ENCODE measurements around the gene CHN2.
"Not testable (repeated sequence)": the region's sequence is repeated elsewhere in the genome, so short reads cannot be mapped to it uniquely, and the experiment has no call there.

Gene CHN2

DNA sequence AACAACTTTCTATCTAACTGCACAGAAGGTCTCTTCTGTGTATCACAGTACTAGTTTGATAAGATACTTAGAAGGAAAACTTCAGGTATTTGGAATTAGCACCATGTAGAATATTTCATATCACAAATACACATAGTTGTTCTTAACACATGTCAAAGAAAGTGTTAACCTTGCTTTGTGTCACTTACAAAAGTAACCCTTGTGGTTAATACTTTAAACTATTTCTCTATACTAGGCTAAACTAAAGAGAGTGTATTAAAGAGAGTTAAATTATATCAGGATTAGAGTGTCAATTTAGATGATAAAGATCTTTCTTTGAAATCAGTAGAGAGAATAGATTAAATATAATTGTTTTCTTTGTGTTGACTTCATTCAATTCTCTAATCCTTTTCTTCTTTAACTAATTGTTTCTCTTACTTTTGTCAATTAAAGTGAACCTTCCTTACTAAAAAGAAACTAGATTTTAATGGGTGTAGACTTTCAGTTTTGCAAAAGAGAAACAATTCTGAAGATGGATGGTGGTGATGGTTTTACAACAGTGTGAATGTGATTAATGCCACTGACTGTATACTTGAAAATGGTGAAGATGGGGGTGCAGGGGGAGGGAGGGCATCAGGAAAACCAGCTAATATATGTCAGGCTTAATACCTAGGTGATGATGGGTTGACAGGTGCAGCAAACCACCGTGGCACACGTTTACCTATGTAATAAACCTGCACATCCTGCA is 67.8 kb downstream of the CHN2 start:
- DNase-seq: no peak

DNA sequence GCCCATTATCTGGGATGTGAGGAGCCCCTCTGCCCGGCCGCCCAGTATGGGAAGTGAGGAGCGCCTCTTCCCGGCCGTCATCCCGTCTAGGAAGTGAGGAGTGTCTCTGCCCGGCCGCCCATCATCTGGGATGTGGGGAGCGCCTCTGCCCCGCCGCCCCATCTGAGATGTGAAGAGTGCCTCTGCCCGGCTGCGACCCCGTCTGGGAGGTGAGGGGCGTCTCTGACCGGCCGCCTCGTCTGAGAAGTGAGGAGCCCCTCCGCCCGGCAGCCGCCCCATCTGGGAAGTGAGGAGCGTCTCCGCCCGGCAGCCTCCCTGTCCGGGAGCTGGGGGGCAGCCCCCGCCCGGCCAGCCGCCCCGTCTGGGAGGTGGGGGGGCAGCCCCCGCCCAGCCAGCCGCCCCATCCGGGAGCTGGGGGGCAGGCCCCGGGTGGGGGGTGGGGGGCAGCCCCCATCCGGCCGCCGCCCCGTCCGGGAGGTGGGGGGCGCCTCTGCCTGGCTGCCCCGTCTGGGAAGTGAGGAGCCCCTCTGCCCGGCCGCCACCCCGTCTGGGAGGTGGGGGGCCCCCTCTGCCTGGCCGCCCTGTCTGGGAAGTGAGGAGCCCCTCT is 69.1 kb downstream of the CHN2 start:
- DNase-seq: not testable (repeated sequence)

DNA sequence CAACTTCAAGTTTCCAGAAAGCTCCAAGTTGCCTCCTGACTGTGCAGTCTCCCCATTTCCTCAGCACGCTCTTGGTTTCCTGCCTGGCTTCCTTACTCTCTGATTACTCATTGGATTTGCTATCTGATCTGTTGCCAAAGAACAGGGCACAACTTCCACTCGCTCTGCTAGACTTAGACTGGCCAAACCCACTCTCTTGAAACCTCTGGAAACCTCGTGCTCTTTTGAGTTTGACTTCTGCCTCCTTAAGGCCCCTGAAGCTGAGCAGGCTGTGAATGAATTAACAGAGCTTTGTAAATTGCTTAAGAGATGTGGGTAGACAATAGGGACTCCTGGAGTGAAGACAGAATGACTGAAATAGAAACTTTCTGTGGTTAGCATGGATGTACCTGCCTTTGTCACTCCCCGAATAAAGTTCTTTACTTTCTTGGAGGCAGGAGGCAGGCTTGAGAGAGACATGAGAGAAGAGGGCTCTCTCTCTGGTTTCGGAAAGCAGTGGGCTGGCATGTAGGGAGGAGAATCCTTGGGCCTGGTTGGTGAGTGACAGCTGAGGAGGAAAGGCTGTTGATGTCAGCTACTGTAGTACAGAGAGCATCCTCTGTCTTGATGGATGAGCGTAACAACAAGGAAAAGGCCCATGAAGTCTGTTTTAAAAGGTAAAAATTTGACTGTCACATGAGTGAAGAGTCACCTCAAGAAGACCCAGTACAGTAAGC is 70.8 kb downstream of the CHN2 start:
- DNase-seq: no peak

DNA sequence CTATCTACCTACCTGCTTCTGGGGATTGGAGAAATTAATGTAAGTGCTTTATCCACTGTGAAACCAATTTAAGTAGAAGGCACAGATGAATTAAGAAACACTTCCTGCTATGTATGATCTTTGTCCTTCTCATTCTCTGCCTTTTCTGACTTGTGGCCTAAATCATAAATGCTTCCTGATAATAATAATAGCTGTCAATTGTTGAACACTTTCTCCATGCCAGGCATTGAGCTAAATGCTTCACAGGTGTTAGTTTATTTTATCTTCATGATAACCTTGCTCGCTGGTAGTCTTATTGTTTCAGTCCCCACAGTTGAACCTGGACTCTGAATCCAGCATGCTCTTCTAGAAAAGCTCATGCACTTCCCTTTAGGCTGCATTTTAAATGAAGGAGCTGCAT is 75.4 kb downstream of the CHN2 start:
- no peak for DNase-seq

DNA sequence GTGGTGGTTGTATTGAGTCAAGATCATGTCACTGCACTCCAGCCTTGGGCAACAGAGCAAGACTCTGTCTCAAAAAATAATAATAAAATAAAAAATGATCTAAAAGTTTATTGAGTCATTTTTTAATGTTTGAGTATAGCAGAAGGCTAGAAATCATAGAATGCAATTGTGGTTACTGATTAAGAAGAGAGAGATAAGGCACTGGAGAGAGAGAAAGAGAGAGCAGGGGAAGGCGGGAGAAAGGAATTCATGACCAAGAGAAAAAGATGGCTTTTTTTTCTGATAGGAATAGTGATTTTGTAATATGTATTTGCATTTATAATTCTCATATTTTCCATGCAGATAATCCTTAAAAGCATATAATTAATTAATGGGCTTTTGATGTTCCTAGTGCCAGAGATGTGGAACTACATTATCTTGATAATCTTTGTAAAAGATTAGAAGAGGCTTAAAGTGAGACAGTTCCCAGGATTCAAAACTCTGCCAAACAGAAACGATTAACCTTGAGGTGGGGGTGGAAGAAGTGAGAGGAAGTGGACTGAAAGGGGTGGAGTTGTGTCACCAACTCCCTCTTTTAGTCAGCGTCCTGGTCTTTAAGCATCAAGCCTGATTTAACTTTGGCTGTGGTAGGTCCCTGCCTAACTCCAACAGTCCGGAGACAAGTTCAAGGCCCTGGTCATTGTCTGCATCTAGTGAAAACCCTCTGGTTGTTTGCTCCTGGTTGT is 76.2 kb downstream of the CHN2 start:
- no peak for DNase-seq

DNA sequence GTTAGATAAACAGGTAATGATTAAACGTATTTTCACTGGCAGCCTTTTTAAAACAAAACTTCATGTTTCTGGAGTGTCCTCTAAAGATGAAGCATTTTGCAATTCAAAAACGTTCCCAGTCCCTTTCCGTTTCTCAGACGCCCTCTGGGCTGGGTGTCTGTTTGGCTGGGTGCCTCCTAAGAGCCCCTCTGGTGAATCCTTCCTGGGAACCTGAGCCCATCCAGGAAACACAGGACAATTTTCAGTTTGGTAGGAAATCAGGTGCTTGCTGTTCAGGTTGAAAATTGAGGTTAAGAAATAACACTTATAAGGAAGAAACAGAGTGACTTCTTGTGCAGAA is 76.7 kb downstream of the CHN2 start:
- DNase-seq: no peak

DNA sequence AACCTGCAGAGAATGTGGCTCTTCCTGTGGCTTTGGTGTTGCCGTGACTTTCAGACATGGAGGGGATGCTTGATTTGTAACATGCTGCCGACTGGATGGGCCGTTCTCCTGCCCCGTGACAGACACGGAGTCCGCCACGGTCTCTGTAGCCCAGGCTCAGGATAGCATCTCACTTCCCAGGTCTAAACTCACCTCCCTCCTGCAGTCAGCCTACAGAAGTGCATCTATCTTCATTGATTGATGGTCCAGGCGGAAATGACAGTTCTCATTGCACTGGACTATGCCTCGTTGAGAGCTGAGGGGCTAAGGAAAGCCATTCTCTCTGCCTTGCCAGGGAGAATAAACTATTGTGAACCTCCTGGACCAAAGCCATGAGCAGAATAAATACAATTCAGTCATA is 77.5 kb downstream of the CHN2 start:
- DNase-seq: no peak

DNA sequence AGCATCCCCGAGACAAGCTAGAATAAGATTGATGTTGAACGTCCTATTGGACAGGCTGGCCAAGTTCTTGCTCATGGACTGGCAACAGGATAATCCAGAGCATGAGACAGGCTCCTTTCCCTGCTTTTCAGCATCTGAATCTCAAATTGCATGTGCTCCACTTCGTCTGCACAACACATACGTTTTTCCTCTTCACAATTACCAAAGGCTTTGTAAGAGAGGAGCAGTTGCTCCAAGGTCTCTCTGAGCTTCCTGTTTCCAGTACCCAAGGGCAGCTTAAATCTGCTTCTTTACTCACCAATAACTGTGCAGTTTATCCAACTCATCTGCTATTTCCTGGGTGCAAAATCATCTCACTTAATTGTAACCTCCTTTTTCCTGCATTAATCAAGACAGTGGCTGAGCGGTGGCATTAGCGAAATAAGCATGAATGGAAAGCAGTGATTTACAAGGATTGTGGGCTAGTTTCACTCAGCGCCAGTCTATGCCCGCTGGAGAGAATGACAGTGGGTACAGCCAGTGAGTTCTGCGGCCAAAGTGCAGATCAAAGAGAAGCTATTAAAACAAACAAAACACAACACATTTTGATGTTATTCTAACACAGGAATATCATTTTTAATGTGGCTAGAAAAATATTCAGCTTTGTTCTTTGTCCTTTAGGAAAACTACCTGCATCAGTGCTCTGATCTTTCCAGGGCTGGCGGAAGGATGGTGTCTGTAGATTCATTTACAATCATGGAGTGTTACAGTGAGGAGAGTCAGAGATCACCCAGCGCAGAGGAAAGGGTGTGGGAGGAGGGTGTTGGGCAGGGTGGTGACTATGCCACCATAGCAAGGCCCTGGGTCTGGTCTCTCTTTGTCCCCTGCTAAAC is 79.8 kb downstream of the CHN2 start:
- DNase-seq: no peak

DNA sequence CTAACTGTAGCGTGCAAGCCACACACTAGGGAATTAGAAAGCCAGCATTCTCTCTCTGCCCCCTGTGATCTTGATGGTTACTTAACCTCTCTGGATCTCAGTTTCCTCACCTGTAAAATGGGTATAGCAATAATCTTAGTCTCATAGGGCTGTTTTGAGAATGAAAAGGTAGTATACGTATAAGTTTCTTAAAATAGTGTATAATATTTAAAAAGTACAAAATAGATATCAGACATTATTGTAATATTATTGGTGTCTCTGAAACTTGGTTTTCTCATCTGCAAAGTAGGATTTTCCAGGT is 80.4 kb downstream of the CHN2 start:
- DNase-seq: no peak

DNA sequence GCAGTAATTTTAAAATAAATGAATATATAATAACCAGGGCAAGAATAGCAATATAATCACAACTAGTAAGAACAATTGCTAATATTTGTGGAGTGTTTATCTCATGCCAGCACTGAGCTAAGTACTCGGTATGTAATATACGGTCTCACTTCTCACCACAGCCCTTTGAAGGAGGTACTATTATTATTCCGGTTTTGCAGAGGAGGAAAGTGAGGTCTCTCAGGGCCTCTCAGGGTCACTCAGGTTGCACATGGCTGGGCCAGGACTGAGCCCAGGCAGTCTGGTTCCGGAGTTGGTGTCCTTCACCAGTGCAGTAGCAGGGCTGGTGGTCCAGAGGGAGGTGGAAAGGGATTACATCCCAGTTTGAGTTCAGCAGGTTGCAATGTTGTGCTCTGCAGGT is 80.9 kb downstream of the CHN2 start:
- DNase-seq: no peak

DNA sequence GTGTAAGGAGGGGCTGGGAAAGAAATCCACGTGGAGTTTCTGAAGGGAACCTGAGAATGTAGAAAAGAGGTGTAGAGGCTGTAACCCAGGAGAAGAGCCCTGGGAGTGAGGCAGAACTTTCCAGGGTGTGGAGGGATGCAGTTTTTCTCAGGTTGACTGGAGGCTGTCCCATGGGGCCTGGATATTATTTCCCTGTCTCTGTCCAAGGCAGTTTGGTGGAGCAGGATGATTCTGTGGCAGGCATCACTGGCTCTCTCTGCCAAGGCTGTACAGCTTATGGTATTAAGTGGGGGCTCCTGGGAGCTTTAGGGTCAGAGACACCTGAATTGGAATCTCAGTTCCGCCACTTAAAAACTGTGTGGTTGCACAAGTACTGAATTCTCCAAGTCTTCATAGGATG is 81.6 kb downstream of the CHN2 start:
- DNase-seq: no peak

DNA sequence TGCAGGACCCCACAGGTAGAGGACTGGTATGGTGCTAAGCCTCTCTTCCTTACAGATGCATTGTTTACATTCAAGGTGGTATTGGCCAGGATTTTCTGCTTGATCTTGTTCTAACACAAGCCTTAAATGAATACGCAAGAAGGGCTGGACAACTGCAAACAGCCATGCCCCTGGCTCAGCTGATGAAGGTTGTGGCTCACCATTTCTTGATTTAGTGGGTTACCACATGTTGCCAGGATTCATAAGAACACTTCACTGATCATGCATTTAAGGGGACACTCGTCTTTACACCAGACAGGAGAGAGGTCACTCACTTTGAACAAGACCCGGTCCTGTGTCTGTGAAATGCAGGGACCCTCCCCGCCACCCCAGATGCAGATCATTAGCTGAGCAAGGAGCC is 82.2 kb downstream of the CHN2 start:
- no peak for DNase-seq

DNA sequence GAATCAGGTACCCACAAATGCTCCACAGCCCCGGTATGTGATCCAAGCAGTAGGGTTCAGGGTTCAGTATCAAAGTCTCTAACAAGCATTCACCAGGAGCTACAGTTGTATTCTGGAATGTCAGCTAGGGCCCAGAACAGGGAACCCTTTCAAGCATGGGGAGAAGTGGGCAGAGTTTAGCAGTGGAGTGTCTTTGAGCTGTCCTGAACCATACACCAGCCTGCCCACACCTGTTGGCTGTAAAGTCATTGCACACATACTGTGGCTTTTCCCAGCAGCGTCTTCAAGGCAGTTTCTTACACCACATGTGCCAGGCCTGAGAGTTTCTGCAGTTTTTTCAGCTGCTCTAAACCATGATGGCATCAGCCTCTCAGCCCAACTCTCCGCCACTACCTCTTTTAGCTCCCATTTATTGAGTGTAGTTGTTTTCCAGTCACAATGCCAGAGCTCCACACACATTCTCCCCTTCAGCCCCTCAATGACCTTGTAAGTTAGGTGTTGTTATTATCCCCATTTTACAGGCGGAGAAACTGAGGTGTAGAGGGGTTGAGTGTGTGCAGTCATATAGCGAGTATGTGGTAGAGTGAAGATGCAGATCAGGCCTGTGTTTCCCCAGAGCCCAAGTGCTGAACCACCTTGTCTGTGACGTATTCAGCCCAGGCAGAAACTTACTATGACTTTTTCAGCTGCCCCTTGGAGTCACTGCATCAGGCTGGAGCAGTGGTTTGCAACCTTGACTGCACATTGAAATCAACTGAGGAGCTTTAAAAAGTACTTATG is 83.1 kb downstream of the CHN2 start:
- no peak for DNase-seq

DNA sequence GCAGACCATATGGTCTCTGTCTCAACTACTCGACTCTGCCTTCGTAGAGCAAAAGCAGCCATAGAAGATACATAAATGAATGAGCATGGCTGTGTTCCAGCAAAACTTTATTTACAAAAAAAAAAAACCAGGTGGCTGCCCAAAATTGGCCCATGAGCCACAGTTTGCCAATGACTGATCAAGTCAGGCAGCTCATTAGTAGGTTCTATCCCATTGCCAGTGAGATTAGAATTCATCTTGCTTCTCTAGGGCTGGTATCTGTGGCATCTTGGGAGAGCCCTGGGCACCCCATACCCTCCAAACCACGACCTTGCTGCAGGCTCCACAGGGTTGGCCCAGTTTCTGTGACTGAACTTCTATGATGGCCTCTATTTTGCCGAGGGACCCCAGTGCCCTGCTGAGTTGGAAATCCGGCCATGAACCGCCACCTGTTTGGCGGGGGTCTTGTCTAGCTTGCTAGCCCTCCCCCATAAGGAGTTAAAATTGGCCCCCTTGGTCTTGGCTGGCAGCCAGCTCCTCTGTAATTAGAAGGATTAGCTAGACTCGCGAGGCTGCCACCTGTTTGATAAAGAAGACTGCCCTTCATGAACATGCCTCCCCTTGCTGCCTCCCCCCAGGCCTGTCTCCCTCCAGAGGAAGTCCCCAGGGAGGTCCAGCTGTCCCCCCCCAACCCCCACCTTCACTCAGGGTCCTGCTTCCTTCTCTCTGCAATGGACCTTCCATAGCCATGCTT is 83.9 kb downstream of the CHN2 start:
- no peak for DNase-seq

DNA sequence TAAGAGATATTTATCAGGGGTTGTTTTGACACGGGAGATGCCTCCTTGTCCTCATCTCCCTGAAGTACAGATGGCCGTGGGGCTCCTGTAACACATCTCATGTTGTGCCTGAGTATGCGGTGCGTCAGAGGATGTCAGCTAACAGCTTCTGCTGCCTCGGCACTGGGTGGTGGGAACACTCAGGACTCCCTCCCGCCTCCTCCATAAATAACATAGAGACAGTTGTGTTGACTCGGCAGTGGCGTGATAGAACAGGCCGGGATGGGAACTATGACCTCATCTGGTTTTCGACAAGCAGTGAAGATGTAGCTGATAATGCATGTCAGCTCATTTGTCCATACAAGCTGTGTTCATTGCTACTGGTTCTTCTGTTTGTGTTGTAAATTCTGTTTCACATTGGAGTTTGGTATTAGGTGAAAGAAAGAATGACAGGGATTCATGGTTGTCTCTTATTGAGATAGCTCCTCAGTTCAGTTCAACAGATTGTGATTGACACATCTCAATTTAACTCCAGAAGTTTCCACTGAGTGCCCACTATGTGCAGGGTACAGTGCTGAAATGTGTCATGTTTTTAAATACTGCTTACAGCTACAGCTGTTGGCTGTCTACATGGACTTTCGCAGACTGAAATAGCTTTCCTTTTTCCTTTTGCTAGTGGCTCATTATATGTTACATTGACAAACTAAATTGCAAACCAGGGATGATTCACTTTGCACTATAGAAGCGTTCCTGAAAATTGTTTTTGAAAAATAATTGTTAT is 87.4 kb downstream of the CHN2 start:
- peak; percentile 96 for DNase-seq

DNA sequence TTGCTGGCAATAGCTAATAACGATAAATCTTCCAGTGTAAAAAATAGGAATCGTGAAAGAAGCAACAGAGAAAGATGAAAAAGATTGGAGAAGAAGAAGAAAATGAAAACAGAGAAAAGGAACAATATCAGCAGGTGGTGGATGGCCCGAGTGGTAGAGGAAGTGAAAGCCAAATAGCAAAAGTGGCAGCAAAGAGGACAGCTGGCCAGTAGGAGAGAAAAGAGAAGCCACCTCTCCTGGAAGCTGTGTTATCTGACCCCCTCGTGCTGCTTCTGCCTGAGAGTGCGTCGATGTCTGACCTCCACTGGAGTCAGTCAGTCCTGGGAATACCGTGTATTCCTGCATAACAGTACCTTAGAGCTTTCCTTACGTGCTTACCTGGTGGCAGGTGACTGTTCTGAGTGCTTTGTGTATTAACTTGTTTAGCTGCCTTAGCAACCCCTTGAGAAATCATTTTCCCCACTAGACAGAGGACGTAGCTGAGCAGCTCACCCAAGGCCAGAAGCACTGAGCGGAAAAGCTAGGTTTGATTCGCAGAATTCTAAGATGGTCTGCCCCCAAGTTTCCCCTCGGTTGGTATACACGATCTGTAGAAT is 88.3 kb downstream of the CHN2 start:
- no peak for DNase-seq

DNA sequence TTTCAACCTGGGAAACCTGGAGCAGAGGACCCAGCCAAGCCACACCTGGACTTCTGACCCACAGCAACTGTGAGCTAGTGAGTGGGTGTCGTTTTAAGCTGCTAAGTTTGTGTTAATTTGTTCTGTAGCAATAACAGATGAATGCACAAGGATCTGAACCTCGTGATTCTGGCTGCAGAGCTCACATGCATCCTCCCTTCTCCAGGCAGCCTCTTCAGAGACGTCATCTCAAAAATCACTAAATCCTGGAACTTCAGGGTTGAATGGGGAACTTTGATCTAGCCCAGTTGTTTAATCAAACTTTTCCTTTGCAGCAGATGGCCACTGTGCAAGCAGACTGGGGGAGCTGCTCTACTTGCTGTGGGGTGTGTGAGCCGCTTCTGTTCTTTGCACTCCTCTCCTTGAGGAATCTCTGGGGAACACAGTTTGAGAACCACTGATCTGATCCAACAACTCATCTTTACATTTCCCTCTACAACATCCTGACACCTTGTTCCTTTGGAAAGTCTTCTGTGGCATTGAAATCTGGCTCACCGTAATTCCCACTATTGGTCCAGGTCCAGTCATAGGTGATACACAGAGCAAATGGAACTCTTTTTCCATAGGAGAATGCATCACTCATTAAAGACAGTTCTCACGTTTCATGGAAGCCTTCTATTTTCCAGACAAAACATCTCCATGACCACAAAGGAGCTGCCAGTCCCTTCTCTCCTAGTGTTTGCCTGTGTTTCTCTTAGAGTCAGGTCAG is 90.3 kb downstream of the CHN2 start:
- DNase-seq: no peak

DNA sequence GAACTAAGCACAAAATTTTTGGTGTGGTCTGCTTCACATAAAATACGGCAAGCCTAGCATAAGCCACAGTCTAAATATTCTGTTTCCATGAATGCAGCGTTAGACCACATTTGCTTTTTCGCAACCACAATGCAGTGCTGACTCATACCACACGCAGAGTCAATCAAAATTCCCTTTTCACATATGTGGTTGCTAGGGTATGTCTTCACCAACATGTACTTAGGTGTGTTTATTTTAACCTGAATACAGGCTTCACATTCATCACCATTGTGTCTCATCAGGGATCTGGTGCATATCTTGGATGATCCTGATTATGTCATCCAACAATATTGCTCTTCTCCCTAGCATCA is 90.8 kb downstream of the CHN2 start:
- DNase-seq: no peak

DNA sequence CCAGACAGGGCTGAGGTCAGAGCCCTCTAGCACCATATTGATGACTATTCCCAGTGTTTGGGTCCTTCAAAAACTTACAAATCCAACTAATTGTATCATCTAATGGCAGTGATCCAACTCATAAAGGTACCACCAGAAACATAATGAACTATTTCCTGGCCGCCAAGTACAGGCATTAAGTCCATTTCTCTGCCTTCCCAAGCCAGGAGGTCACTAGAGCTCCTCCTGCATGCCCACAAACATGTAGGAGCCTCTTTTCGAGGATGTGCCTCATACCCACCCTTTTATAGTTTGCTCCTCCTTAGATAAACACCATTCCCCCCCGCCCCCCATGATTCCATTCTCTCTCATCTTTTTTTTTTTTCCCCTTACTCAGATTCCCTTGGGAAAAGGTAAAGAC is 91.3 kb downstream of the CHN2 start:
- no peak for DNase-seq

DNA sequence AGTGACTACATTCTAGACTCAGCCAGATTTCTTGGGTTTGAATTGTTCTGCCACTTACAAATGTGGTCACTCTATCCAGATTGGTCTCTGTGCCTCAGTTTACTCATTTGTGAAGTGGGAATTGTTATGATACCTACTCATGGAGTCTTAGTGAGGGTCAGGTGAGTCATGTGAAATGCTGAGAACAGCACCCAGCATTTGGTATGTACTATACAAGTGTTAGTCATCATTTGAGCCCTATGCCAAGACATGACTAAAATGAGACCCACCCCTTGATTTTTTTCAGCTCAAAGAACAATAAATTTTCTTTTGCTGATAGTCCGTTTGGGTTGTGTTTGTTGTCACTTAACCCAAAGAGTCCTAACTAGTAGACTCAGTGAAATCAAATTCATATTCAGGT is 92.8 kb downstream of the CHN2 start:
- no peak for DNase-seq

All from islet precursor cell (in vitro differentiated cells).